C4-2B (cell line): Measurements from ENCODE around the gene EDAR.

Experiments
- CTCF ChIP-seq: fragments of 450-650 bp; conservative IDR thresholded peaks from 2 replicates; pipeline ENCODE4 v1.5.1; 2017; ENCODE audit warnings: mild to moderate bottlenecking
- ZFX ChIP-seq: fragments of 450-650 bp; IDR thresholded peaks from 2 replicates; pipeline ENCODE4 v1.6.1; 2017

- TF ChIP-seq CTCF (no peak), ZFX (no peak)
Measured at GRCh38 chr2:108933691-108934117, 55.3 kb downstream of the EDAR start.
